MCF 10A (cell line): Measurements from ENCODE around the gene NYNRIN. TPM values are rescaled to one million over a fixed set of nuclear protein-coding genes. Genes with fewer than 3 reads are reported as not detected.

Source experiments
- BruUV-seq: library from RNA; stranded (reverse); fragments of 400-500 nt; replicated peaks from 2 replicates; lab custom pipeline; 2021; lab: Mats Ljungman, UMichigan
- CTCF ChIA-PET: fragments of 300-600 bp; sonication (Branson Sonifier 250); formaldehyde crosslinking; extraction: SDS; loops from one replicate; lab custom pipeline; 2021; ENCODE audit warnings: antibody characterized with exemption, inconsistent platforms; lab: Yijun Ruan, JAX
- POLR2A ChIA-PET: fragments of 300-600, 350-650 bp; sonication (Branson Sonifier 250); formaldehyde crosslinking; extraction: SDS; loops from one replicate; lab custom pipeline; 2020; ENCODE audit warnings: antibody characterized with exemption, inconsistent platforms; lab: Yijun Ruan, JAX
- DNase-seq: peaks from one replicate; pipeline ENCODE4 v3.0.0-alpha.2; 2018; ENCODE audit not compliant: unreplicated experiment
- H3K27ac Mint-ChIP-seq: one replicate; pipeline ENCODE4 v1.8.0; 2022; ENCODE audit warnings: mild to moderate bottlenecking, low read depth, mixed read lengths; ENCODE audit not compliant: unreplicated experiment
- H3K27me3 Mint-ChIP-seq: one replicate; pipeline ENCODE4 v1.8.0; 2022; ENCODE audit warnings: mixed read lengths; ENCODE audit not compliant: insufficient read depth, unreplicated experiment
- H3K36me3 Mint-ChIP-seq: one replicate; pipeline ENCODE4 v1.8.0; 2022; ENCODE audit warnings: mild to moderate bottlenecking, moderate library complexity, mixed read lengths; ENCODE audit not compliant: insufficient read depth, unreplicated experiment
- H3K4me1 Mint-ChIP-seq: one replicate; pipeline ENCODE4 v1.8.0; 2022; ENCODE audit warnings: mixed read lengths; ENCODE audit not compliant: insufficient read depth, unreplicated experiment
- H3K4me3 Mint-ChIP-seq: one replicate; pipeline ENCODE4 v1.8.0; 2022; ENCODE audit warnings: mild to moderate bottlenecking, moderate library complexity, mixed read lengths; ENCODE audit not compliant: unreplicated experiment
- H3K9me3 Mint-ChIP-seq: one replicate; pipeline ENCODE4 v1.8.0; 2022; ENCODE audit warnings: mixed read lengths; ENCODE audit not compliant: unreplicated experiment
- intact Hi-C: fragments of 100-400 bp; cut with micrococcal nuclease; formaldehyde crosslinking; loops from 2 replicates; pipeline ENCODE4 v1.14.1; 2022
- total RNA-seq: library from RNA; stranded (reverse); gene quantifications from 2 replicates; pipeline ENCODE4 v1.2.3, GENCODE V29; 2022
- TF ChIP-seq, protein P1 (sequence below): fragments of 200-600 bp; IDR thresholded peaks from one replicate; pipeline ENCODE4 v1.8.0; 2022; ENCODE audit warnings: antibody characterized with exemption, mild to moderate bottlenecking; ENCODE audit not compliant: unreplicated experiment

The NYNRIN gene
- total RNA-seq, 1 experiment from 2014 or later: not detected

DNA sequence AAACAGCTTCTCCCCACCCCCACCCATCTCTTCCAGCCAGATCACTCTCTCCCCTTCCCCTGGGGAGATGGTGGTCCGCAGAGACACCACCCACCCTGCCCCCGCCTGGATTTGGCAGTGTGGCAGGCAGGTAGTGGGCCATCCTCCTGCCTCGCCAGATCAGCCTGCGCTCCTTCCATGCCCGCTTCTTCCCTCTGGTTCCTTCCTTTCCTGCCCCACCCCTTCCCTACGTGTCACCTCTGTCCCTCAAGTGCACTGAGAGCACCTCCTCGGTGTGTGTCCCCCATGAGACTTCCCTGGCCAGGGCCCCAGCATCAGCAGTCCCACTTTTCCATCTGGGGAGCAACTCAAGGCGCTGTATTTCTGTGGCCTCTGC lies 632 bp downstream of the NYNRIN start:
- Mint-ChIP-seq H3K9me3 (no peaks in the 10 kb centered on the region), H3K27me3 (no peaks in the 10 kb centered on the region), H3K4me1 (peaks cover 37% of the 10 kb centered on the region), H3K36me3 (no peaks in the 10 kb centered on the region), H3K4me3 (peak overlapping the region; percentile 17), H3K27ac (no peak overlapping the region)
- TF ChIP-seq, protein P1, sequence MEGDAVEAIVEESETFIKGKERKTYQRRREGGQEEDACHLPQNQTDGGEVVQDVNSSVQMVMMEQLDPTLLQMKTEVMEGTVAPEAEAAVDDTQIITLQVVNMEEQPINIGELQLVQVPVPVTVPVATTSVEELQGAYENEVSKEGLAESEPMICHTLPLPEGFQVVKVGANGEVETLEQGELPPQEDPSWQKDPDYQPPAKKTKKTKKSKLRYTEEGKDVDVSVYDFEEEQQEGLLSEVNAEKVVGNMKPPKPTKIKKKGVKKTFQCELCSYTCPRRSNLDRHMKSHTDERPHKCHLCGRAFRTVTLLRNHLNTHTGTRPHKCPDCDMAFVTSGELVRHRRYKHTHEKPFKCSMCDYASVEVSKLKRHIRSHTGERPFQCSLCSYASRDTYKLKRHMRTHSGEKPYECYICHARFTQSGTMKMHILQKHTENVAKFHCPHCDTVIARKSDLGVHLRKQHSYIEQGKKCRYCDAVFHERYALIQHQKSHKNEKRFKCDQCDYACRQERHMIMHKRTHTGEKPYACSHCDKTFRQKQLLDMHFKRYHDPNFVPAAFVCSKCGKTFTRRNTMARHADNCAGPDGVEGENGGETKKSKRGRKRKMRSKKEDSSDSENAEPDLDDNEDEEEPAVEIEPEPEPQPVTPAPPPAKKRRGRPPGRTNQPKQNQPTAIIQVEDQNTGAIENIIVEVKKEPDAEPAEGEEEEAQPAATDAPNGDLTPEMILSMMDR: no peak
- CTCF ChIA-PET: interaction anchor here (0.5 to 1.3 kb wide), 5 partner anchors 12 to 92 kb away, joined by 3 to 4 read pairs (median 3); no protein-coding TSS in a partner anchor
- no peak for DNase-seq
- intact Hi-C loops: no loop called here
- BruUV-seq: no TSS peak
- POLR2A ChIA-PET: interaction anchor here (1.0 kb wide), 1 partner anchor 32 kb away, joined by 3 read pairs; no protein-coding TSS in a partner anchor

DNA sequence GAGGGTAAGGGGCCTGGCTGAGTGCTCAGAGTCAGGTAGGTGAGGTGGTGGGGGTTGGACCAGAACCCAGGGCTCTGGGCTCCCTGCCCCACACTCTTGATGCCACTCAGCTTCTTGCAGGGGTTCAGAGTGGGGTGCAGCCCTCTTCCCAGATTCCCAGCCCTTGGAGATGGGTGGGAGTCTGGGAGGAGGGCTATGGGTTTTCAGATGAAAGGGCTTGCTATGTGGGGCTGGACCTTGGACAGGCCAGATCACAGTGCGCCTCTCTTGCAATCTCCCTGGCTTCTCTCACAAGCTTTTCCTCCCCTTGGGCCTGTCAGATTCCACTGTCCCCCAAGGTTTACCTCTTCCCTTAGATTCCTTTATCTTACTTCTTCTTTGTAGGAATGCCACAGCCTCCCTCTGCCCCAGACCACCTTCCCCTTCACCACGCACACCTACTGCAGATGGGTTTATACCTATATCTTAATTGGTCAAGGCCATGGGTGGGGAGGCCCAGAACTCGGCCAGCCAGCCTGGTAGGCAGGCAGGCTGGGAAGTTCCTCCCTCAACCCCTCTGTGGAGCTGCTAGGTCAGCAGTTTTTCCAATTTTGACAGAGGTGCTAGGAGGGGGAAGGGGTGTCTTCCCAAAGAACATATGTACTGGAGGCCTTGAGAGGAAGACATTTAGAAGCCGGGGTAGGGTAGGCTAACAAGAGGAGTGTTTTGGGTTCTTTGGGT lies 1.4 kb downstream of the NYNRIN start:
- POLR2A ChIA-PET: no interaction called here
- intact Hi-C loops: no loop called here
- DNase-seq: no peak
- Mint-ChIP-seq H3K27ac (no peak overlapping the region), H3K36me3 (no peaks in the 10 kb centered on the region), H3K27me3 (no peaks in the 10 kb centered on the region), H3K9me3 (no peaks in the 10 kb centered on the region), H3K4me1 (peaks cover 37% of the 10 kb centered on the region), H3K4me3 (no peak overlapping the region)
- TF ChIP-seq, protein P1: no peak
- CTCF ChIA-PET: interaction anchor here (0.5 to 1.7 kb wide), 6 partner anchors 9 to 93 kb away, joined by 3 to 5 read pairs (median 3); no protein-coding TSS in a partner anchor
- BruUV-seq: no TSS peak

DNA sequence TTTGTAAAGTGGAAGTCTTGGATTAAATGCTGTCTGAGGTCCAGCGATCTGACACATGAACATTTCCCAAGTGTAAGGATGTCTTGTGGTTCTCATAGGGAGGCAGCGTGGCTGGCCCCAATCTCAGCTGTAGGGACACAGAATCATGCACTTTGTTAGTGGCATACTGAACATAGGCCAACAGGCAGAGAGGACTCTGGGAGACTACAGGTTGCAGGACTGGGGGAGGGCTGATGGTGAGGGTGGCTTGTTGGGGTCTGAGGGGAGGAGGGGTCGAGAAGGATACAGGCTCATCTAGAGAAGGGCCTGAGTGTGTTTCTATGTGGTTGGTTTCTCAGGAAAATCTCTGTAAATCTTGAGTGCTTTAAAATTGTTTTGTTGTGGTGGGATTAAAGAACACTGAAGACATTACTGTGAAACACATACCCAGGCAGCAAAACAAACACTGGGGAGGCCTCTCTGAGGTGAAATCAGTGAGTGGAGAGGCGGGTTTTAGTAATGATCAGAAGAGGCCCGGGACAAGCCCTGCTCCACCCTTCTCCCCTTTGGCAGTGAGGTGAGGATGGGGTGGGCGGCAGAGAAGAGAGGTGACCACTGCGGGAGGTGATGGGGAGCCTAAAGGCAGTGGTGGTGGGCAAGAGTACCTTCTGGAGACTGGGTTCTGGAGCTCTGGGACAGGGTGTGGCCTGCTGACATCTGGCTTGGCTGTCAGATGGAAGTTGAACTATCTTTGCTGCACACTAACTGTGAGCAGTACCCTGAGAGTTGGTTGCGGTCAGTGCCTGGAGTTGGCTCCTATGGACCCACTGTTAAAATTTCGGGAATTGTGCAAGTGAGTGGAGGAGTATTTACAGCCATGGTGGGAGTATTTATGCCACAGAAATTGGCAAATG lies 3.3 kb downstream of the NYNRIN start:
- Mint-ChIP-seq H3K27me3 (no peaks in the 10 kb centered on the region), H3K4me3 (no peak overlapping the region), H3K36me3 (no peaks in the 10 kb centered on the region), H3K4me1 (peaks cover 21% of the 10 kb centered on the region), H3K9me3 (no peaks in the 10 kb centered on the region), H3K27ac (no peak overlapping the region)
- no peak for DNase-seq
- intact Hi-C loops: no loop called here
- ChIA-PET CTCF (interaction anchor here (0.6 to 3.7 kb wide), 9 partner anchors 7 to 105 kb away, joined by 3 to 15 read pairs (median 5); no protein-coding TSS in a partner anchor), POLR2A (interaction anchor here (0.7 to 1.4 kb wide), 3 partner anchors 12 to 29 kb away, joined by 3 to 5 read pairs (median 3); no protein-coding TSS in a partner anchor)
- TF ChIP-seq, protein P1: no peak
- BruUV-seq: no TSS peak
